Fibroblast of villous mesenchyme (primary cell): ENCODE measurements around the gene CDH24. TPM values are rescaled to one million over a fixed set of nuclear protein-coding genes. Genes with fewer than 3 reads are reported as not detected.

Experiments used
- DNase-seq: peaks from one replicate; pipeline ENCODE4 v3.0.0-alpha.2; 2010; ENCODE audit warnings: low read depth
- H3K4me3 ChIP-seq: 2 replicates; pipeline ENCODE4 v1.5.1; 2011; ENCODE audit warnings: low read depth, mild to moderate bottlenecking, low read length
- CTCF ChIP-seq: IDR thresholded peaks from 2 replicates; pipeline ENCODE4 v1.5.1; 2012; ENCODE audit warnings: low read depth, mild to moderate bottlenecking, low read length; ENCODE audit not compliant: insufficient read depth
- total RNA-seq: library from RNA; depleted of rRNA; stranded (reverse); fragments of >200 nt; gene quantifications from 2 replicates; pipeline ENCODE4 v1.2.3, GENCODE V29; 2012

CDH24 gene
- total RNA-seq, 1 donor = 10.8 TPM

GRCh38 chr14:23069413-23069806, 12.1 kb upstream of the CDH24 start:
- DNase-seq = no peak
- TF ChIP-seq CTCF = no peak
- H3K4me3 ChIP-seq = no peak overlapping the region

GRCh38 chr14:23068789-23069412, 11.6 kb upstream of the CDH24 start:
- peak overlapping the region; percentile 8 for H3K4me3 ChIP-seq
- DNase-seq = peak; percentile 95
- peak; percentile 100 for TF ChIP-seq CTCF

- DNase-seq = no peak
- no peak for TF ChIP-seq CTCF
- no peak overlapping the region for H3K4me3 ChIP-seq
These were observed 10.8 kb upstream of the CDH24 start for GRCh38 chr14:23067847-23068788.

- no peak overlapping the region for H3K4me3 ChIP-seq
- no peak for TF ChIP-seq CTCF
- no peak for DNase-seq
These were observed 9.8 kb upstream of the CDH24 start for GRCh38 chr14:23066855-23067744.

- no peak overlapping the region for H3K4me3 ChIP-seq
- TF ChIP-seq CTCF = no peak
- DNase-seq = no peak
These were observed 9.0 kb upstream of the CDH24 start for GRCh38 chr14:23066368-23066767.

GRCh38 chr14:23063601-23064000, 6.3 kb upstream of the CDH24 start:
- DNase-seq = no peak
- no peak for TF ChIP-seq CTCF
- no peak overlapping the region for H3K4me3 ChIP-seq
